Hematopoietic multipotent progenitor cell treated with erythropoietin and hydrocortisone succinate and interleukin-3 and kit ligand, for 15 days (in vitro differentiated cells): Measurements from ENCODE around the gene NTRK2.

Experiments used
- DNase-seq: peaks from one replicate; pipeline ENCODE4 v3.0.0-alpha.2; 2015; ENCODE audit warnings: low spot score

Gene NTRK2

DNA sequence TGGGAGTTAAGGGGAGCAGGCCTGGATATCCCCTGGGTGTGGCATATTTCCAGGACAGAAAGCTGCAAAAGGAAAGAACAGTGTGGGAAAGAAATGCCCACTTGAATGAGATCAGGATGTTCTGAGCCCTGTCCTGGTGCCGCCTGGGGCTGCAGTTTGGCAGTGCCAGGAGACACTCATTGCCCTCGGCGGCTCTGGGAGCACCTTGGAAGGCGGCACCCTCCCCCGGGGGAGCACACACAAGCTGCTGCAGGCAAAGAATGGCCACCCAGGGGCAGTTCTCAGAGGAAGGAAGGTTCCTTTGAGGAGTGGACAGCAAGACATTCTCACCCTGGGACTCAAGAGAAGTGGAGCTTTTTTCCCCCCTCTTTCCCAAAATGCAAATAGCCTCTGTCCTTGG is 305.3 kb downstream of the NTRK2 start:
- DNase-seq: no peak

DNA sequence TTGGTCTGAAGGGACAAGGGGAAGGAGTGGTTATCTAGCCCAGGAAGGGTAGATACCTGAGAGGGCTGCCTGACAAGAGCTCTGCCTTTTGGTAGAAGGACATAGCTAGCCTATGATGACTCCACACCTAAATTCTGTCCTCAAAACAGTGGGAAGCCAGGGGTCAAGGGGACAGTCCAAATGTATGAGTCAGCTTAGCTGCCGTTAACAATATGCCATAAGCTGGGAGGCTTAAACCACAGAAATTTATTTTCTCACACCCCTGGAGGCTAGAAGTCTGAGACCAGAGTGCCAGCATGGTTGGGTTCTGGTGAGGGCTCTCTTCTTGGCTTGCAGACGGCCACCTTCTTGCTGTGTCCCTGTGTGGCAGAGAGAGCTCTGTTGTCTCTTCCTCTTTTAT is 306.4 kb downstream of the NTRK2 start:
- no peak for DNase-seq

- DNase-seq: no peak
These were observed 309.1 kb downstream of the NTRK2 start for GRCh38 chr9:84978661-84979060.

- DNase-seq: no peak
These were observed 314.2 kb downstream of the NTRK2 start for GRCh38 chr9:84983749-84984148.

- DNase-seq: no peak
These were observed 319.1 kb downstream of the NTRK2 start for GRCh38 chr9:84988621-84989020.

DNA sequence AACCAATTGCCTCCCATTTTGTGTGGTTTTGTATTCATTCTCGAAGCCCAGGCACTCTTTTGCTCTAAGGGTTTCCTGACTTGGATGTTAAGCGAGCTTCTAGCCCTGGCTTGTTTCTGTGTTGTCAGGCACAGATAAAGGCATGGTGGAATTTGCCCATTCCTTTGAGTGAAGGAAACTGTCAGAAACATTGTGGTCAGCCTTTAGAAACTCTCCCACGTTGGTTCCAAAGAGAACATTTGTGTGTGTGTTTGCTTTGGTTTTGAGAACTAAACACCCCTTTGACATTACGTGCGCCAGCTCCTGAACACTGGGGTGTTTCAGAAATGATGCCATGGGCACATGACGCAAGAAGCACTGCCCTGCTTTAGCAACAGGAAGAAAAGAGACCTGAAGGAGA is 320.9 kb downstream of the NTRK2 start:
- DNase-seq: no peak

DNA sequence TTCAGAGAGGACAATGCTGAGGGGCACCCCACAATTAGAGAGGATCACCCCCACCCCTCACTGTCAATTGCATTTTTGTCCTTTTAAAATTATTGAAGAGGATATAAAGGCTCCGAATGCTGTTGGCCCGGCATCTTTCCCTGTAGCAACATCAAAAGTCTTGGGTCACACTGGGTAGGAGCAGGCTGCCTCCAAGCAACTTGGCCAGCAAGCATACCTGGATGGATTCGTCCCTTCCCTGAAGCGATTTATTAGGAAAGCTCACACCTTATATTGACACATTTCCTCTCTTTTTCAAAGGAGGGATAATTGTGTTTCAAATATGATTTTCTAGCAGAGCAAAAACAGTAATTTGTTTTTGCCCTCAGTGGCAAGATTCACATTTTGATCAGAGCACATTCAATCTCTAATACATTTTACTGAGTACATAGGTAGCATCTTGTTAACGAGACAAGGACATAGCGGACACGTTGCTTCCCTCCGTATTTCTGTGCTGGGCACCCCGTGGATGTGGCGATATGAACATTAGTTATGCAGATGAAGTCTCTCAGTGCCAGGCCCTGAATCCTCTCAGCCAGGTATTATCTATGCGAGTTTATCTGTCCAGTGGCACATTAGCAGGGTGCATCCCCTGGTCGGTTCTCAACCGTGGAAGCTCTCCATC is 321.5 kb downstream of the NTRK2 start:
- DNase-seq: no peak

DNA sequence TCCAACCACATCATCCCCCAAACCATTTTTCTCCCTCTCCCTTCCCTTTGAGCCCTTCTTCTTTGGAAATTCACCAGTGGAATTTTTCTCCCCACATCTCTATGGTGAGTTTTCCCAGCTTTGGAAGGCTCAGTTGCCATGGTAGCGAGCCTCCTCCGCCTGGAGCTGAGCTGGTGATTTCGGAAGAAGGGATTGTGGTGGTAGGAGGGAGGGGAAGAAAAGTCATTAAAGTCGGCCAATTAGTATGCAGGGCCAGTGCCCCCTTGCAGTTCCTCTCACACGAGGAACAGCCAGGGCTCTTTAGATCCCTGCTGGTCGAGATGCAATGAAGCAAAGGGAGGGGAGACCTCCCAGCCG is 322.0 kb downstream of the NTRK2 start:
- DNase-seq: no peak

DNA sequence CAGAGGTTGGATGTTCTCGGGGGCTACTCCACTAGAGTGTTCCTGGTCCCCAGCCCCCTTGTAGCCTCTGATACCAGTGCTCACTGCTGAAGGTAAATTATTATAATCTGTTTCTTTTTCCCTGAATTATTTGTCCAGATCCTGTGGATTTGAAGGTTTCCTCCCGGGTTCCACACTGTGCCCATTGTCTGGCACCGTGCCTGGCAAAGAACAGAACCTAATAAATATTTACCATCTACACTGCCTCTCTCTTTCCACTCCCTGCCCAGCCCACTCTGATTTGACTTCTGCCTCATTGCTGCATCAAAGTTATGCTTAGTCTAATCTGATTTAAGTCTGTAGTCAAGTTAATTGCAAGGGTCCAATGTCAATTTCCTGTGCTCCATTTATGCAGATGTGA is 322.9 kb downstream of the NTRK2 start:
- DNase-seq: no peak

DNA sequence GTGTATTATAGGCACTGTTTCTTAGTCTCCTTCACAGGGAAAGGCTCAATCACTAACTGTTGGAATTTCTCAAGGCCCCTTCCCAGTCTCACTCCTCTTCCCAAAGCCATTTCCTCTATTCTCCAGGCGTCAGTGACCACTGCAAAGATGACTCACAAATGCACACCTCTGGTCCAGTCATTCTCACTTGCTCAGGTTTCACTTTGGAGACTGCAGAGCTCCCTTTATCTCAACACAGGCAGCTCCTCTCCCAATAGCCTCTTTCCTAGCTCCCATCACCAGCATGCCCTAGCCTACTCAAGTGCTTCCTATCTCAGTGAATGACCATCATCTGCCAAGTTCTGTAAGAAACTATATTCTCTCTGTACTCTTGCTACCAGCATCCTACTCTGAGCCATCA is 323.6 kb downstream of the NTRK2 start:
- DNase-seq: no peak

DNA sequence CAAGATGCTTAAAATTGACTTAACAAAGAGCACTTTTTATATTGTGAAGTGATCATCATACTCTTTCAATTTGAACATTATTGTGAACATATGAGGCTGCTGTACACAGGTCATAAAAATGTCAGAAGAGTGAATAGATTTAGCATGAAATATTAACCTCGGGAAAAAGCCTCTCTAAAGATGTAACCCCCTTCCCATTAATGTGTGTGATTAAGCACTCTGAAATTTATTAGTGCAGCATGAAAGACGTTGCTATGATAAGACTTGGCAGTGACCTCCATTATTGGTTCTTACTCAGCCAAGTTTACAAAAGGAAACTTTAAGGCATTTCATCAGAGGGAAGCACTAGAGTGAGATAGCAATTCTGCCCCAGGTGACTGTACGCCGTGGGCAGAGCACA is 326.5 kb downstream of the NTRK2 start:
- no peak for DNase-seq

DNA sequence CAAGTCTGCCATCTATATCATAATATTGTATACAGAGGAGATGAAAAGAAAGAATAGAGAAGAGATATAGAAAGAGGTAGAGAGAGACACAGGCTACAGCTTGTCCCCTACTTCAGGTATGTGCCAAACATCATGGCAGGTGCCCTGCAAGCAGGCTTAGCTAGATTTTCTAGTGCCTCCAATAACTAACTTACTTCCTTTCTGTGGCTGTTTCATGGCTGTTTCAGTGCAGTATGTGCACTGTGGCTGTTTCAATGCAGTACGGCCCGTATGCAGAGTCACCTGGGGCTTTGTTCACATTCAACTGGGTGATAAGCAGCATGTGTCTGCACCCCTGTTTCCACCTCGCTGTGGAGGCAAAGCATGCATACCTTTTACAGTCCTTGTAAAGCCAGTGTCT is 327.2 kb downstream of the NTRK2 start:
- no peak for DNase-seq

- no peak for DNase-seq
These were observed 327.9 kb downstream of the NTRK2 start for GRCh38 chr9:84997472-84997871.

DNA sequence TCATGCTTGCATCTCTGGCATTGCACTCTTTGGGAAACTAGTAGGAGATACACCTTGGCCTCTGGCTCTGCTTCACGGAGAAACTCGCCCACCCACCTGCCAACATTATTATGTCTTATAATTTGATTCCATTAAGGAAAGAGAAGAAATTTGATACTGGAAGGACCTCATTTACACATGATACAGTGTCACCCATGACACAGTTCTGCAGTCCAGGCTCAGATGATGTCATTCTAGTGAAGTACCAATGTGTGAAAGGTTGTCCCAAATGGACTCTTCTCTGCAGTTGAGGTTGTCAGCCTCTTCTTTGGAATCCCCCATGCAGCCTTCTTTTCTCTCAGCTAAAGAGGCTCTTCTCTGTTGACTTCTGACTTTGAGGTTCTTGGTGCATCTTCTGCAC is 329.1 kb downstream of the NTRK2 start:
- no peak for DNase-seq

- no peak for DNase-seq
These were observed 330.3 kb downstream of the NTRK2 start for GRCh38 chr9:84999788-85000187.

DNA sequence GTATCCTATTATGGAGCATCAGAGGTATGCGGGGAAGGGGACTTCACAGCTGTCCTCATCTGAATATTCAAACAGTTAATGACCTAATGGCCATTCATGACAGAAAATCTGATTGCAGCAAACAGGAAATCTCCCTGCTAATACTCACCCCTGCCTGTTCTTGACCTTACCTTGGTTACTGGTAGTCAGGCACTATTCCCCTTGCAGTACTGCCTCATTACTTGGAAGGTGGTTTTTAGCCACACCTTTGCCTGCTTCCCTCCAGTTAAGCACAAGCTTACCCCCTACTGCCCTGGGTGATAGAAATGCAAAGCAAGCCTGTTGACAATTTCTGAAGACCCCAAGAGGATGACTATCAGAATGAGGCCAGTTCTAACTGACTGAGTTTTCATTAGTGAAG is 332.4 kb downstream of the NTRK2 start:
- no peak for DNase-seq

- no peak for DNase-seq
These were observed 335.4 kb downstream of the NTRK2 start for GRCh38 chr9:85004818-85005413.

- no peak for DNase-seq
These were observed 338.2 kb downstream of the NTRK2 start for GRCh38 chr9:85007748-85008147.

DNA sequence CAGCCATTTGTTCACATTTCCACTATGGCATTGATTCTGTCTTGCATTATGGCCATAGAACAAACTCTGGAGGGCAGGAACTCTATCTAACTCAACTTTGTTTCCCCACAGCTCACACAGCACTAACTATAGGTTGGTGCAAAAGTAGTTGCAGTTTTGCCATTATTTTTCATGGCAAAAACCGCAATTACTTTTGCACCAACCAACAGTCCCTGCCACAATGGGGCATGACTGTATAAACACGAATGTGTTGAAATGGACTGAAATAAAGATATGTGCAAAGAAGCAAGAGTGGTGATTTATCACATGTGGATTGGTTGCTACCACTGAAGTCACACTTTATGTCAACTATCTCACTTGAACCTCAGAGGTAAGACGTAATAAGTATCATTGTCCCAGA is 338.7 kb downstream of the NTRK2 start:
- DNase-seq: no peak

DNA sequence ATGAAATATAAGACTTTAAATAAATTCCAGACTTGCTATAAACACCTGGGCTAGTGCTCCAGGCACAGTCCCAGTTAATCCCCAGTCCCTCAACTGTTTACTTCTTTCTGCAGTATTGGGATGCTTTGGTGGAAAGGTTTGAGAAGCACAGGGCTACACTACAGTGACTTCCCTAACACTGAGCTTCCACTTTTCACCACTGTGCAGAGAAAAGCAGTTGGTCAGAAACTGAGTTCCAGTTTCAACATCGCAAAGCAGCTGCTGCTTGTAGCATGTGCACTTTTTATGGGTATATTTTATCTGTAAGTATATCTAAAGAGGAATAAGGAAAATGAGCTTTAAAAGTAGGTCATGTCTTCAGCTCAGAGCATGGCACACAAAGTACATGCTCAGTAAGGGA is 339.7 kb downstream of the NTRK2 start:
- DNase-seq: no peak

DNA sequence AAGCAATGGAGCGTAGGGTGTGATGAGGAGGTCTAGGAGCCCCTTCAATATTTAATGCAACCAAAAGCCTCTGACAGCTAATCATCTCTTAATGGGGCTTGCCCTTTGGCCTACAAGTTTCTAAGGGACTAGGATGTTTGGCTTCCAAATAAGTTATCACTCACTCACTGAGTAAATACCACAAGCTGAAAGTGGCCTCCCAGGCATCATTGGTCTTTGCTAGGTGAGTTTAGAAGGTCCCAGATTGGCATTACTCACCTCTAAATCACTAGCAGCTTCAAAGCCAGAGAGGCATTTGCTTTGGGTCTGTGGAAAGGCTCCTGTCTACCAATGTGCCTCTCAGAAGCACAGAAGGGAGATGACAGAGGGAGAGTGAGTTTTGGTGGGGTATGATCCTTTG is 344.2 kb downstream of the NTRK2 start:
- DNase-seq: no peak

DNA sequence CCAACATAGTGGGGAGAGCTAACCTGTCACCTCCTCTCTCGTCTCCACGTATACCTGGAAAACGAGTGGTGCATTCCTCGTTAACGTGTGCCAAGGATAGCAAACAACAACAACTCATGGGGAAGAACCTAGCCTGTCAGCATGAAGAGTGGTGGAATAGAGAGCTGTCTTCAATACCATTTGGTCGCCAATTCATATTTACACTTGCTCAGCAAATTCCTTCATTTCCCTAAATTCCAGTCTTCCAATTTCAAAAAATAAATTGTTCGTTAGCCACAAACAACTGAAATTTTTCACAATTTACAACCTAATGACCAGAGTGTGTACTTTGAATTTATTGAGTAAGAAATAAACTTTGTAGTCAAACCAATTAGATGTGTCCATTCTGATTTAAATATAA is 344.8 kb downstream of the NTRK2 start:
- DNase-seq: no peak

DNA sequence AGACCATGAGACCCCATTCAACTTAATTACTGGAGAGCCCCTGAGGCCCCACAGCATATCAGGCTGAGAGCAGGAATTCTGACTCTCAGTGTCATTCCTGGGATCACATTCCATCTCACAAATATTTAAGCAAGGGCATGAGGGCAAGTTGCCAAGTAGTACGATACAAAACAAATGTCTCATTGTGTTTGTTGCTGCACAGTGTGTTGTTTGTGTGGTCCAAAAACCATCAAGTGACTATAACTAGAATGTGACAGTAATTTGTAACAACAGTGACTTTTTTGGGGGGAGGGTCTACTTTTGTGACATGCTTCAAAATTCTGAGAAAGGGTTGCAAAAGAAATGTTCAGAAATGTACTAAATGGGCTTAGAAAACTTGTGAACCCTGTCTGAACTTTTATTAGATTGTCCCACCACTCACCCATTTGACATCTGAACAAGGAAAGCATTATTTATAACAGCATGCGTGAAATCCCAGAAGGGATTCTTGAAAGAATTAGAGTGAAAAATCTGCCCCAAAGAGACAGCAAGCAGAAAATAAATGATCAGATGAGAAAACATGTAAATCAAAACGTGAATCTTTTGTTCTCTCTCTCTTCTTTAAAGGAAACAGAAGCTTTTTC is 347.0 kb downstream of the NTRK2 start:
- DNase-seq: no peak

DNA sequence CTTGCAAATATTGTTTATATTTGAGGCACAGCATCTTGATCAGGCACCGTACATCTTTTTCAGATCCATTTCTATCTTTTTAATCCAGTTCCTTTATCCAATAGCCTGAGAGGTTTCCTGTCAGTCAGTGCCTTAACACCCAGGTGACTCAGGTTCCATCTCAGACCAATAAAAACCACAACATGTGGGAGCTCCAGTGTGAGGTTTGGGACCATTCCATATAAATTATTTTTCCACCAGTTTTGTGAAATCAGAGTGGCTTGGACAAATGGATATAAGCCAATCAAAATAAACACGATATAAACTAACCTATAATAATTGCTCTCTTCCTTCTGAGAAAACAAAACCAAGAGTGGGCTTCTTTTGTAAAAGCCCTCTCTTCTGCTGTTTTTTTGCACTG is 351.3 kb downstream of the NTRK2 start:
- no peak for DNase-seq
